Ishikawa (cell line): ENCODE measurements around the gene SERPIND1.

Experiments used
- CEBPB ChIP-seq: IDR thresholded peaks from 2 replicates; pipeline ENCODE4 v1.6.1; 2012
- TEAD4 ChIP-seq: IDR thresholded peaks from 2 replicates; pipeline ENCODE4 v1.6.1; 2012
- TF ChIP-seq, protein P1 (sequence below): IDR thresholded peaks from 2 replicates; pipeline ENCODE4 v1.6.1; 2012; ENCODE audit warnings: low read depth, mild to moderate bottlenecking
- TF ChIP-seq, protein P2 (sequence below): IDR thresholded peaks from 2 replicates; pipeline ENCODE4 v1.6.1; 2012

DNA sequence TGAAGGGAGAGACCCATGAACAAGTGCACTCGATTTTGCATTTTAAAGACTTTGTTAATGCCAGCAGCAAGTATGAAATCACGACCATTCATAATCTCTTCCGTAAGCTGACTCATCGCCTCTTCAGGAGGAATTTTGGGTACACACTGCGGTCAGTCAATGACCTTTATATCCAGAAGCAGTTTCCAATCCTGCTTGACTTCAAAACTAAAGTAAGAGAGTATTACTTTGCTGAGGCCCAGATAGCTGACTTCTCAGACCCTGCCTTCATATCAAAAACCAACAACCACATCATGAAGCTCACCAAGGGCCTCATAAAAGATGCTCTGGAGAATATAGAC lies 5.9 kb downstream of the SERPIND1 start:
- TF ChIP-seq, protein P1, sequence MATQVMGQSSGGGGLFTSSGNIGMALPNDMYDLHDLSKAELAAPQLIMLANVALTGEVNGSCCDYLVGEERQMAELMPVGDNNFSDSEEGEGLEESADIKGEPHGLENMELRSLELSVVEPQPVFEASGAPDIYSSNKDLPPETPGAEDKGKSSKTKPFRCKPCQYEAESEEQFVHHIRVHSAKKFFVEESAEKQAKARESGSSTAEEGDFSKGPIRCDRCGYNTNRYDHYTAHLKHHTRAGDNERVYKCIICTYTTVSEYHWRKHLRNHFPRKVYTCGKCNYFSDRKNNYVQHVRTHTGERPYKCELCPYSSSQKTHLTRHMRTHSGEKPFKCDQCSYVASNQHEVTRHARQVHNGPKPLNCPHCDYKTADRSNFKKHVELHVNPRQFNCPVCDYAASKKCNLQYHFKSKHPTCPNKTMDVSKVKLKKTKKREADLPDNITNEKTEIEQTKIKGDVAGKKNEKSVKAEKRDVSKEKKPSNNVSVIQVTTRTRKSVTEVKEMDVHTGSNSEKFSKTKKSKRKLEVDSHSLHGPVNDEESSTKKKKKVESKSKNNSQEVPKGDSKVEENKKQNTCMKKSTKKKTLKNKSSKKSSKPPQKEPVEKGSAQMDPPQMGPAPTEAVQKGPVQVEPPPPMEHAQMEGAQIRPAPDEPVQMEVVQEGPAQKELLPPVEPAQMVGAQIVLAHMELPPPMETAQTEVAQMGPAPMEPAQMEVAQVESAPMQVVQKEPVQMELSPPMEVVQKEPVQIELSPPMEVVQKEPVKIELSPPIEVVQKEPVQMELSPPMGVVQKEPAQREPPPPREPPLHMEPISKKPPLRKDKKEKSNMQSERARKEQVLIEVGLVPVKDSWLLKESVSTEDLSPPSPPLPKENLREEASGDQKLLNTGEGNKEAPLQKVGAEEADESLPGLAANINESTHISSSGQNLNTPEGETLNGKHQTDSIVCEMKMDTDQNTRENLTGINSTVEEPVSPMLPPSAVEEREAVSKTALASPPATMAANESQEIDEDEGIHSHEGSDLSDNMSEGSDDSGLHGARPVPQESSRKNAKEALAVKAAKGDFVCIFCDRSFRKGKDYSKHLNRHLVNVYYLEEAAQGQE = no peak
- TF ChIP-seq TEAD4 (no peak), CEBPB (no peak)
- TF ChIP-seq, protein P2, sequence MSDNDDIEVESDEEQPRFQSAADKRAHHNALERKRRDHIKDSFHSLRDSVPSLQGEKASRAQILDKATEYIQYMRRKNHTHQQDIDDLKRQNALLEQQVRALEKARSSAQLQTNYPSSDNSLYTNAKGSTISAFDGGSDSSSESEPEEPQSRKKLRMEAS = no peak
